NCI-H510A treated with DMSO at 0.1 percent for 48 hours (cell line): ENCODE data around the gene UBE4A.

Source experiments
- DNase-seq: peaks from one replicate; lab custom pipeline; 2025; lab: John Stamatoyannopoulos, UW

The UBE4A gene

GRCh38 chr11:118342503-118343161 lies 16.8 kb upstream of the UBE4A start, which contains the start of gene CD3D:
TSS of gene CD3D (minus strand) at chr11:118342705. CDS start at chr11:118342607, 98 bp downstream.
- no peak for DNase-seq

GRCh38 chr11:118343248-118343647 lies 16.2 kb upstream of the UBE4A start:
- DNase-seq: no peak

- no peak for DNase-seq
These were observed 15.4 kb upstream of the UBE4A start, which contains the start of gene CD3G for GRCh38 chr11:118343981-118344515. TSS of gene CD3G (plus strand) at chr11:118344344. CDS start at chr11:118344424, 80 bp downstream.

- DNase-seq: no peak
These were observed 9.9 kb upstream of the UBE4A start for GRCh38 chr11:118349475-118349874.

- no peak for DNase-seq
These were observed 6.2 kb upstream of the UBE4A start for GRCh38 chr11:118353084-118353710.

GRCh38 chr11:118358071-118358470 lies 1.3 kb upstream of the UBE4A start:
- DNase-seq: no peak

GRCh38 chr11:118364956-118365615 lies 5.7 kb downstream of the UBE4A start:
- DNase-seq: no peak

GRCh38 chr11:118366287-118366686 lies 6.9 kb downstream of the UBE4A start:
- no peak for DNase-seq

GRCh38 chr11:118370774-118371173 lies 11.4 kb downstream of the UBE4A start:
- no peak for DNase-seq

- no peak for DNase-seq
These were observed 13.9 kb downstream of the UBE4A start for GRCh38 chr11:118373263-118373662.

- DNase-seq: no peak
These were observed 14.5 kb downstream of the UBE4A start for GRCh38 chr11:118373871-118374270.

- no peak for DNase-seq
These were observed 15.3 kb downstream of the UBE4A start for GRCh38 chr11:118374729-118375128.

- no peak for DNase-seq
These were observed 16.6 kb downstream of the UBE4A start for GRCh38 chr11:118375978-118376377.

- no peak for DNase-seq
These were observed 20.1 kb downstream of the UBE4A start for GRCh38 chr11:118379497-118379896.

GRCh38 chr11:118380571-118380970 lies 21.2 kb downstream of the UBE4A start:
- no peak for DNase-seq

- no peak for DNase-seq
These were observed 23.6 kb downstream of the UBE4A start for GRCh38 chr11:118382954-118383353.

- DNase-seq: no peak
These were observed 24.3 kb downstream of the UBE4A start for GRCh38 chr11:118383657-118384056.

- no peak for DNase-seq
These were observed 36.7 kb downstream of the UBE4A start for GRCh38 chr11:118396097-118396501.

- DNase-seq: no peak
These were observed 38.0 kb downstream of the UBE4A start for GRCh38 chr11:118397448-118397847.

- no peak for DNase-seq
These were observed 39.6 kb downstream of the UBE4A start for GRCh38 chr11:118398791-118399559.

GRCh38 chr11:118401151-118401879 lies 41.9 kb downstream of the UBE4A start, which contains the start of gene ATP5MG:
TSS of gene ATP5MG (plus strand) at chr11:118401606. CDS start at chr11:118401666, 60 bp downstream.
- DNase-seq: peak; percentile 96
